Stimulated activated CD8-positive, alpha-beta memory T cell treated with anti-CD3 and anti-CD28 coated beads, Interleukin-15, amount 100 ng/mL, for 4 hours (primary cell): Measurements from ENCODE around the gene ZBTB34.

ENCODE experiments used
- DNase-seq, 2 donors: peaks; one replicate each; pipeline ENCODE4 v3.0.0-alpha.2; 2020; ENCODE audit warnings: low read depth in 2 of 2

The ZBTB34 gene

DNA sequence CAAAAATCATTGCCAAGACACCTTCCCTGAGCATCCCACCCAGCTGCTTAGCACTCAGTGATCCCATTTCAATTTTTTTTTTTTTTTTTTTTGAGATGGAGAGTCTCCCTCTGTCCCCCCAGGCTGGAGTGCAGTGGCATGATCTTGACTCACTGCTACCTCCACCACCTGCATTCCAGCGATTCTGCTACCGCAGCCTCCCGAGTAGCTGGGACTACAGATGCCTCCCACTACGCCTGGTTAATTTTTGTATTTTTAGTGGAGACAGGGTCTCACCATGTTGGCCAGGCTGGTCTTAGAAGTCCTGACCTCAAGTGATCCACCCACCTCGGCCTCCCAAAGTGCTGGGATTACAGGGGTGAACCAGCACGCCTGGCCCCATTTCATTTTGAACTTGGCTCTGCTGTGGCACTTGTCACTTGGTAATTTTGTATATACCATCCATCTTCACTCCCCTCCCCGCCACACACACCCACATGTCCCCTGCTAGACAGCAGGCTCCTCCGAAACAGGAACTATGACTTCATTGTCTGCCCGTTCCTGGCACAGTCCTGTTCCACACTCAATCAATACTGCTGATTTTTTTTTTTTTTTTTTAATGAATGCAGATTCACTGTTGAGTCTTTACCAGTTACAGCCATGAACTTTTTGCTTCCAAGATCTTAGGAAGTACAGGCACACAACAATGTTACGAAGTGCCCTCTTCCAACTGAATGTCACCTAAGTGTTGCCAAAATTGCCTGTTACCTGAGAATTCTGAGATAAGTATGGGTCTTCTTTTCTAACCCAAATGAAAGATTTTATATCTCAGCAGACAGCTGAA is 17.3 kb upstream of the ZBTB34 start:
- no peak for DNase-seq

DNA sequence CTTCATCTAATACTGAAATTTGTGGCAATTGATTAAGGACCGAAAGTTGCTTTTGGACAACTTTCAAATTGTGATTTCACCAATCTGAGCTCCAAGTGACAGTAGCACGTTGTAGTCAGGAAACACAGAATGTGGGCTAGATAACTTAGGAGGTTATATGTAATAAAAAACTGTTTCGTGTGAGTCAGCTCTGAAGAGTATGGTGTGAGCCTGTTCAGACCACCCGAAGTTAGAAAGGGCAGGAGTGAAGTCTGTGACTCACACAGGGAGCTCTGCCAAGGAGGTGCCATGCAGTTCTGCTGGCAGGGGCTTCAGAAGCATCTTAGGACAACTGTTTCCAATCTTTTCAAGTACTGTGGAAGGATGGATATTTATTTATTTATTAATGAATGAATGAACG is 16.4 kb upstream of the ZBTB34 start:
- no peak for DNase-seq

GRCh38 chr9:126847051-126847450 is 13.4 kb upstream of the ZBTB34 start:
- no peak for DNase-seq

DNA sequence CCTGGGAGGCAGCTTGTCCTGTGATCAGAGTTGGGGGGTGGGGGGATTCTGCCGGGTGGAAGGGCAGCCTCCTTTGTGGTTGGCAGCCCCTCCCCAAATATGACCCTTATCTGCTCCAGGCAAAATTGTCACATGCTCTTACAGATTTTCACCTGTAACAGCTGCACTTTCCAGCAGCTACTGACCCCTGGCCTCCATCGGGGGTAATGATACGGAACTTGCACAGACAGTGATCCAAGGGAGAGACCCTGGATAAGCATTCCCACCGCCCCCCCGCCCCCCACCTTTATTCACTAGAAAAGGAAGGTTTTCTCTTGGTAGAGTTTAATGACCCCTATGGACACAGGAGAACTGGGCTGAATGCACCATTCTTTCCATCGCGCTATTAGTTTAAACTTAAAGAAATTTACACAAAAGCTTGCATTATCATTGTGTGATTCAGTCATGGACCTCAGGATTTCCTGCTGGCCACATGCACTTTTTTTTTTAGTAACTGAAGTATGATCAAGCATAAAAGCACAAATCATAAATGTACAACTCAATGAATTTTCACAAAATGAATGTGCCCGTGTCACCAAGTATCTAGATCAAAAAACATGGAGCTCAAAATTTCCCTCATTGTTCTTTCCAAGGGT is 10.7 kb upstream of the ZBTB34 start:
- no peak for DNase-seq

DNA sequence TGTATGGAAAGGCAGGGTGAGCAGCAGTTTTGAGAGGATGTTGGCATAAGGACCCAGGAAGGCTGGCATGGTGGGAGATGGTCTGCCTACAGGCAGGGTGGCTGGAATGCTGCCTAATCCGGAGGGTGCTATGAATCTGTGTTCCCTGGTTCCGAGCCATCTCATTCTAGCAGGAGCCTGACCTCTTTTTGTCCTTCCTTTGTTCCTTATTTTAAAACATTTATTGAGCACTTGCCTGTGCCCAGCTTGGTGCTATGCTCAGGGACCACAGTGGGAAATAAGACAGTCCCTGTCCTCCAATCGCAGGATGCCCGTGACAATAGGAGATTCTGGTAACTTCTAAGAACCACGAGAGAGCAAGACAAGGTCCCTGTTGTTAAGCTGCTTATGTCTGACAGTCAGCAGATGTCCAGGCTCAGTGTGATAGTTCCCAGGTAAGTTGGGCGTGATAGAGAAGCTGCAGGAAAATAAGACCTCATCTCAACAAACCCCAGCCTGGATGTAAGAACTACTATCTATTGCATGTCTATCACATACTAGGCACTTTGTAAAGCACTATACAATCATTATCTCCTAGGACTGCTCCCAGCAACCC is 9.1 kb upstream of the ZBTB34 start:
- no peak for DNase-seq

- DNase-seq = no peak
Measured at GRCh38 chr9:126852086-126852688, 8.3 kb upstream of the ZBTB34 start.

- no peak for DNase-seq
Measured at GRCh38 chr9:126853667-126854066, 6.8 kb upstream of the ZBTB34 start.

- no peak for DNase-seq
Measured at GRCh38 chr9:126854734-126855133, 5.7 kb upstream of the ZBTB34 start.

DNA sequence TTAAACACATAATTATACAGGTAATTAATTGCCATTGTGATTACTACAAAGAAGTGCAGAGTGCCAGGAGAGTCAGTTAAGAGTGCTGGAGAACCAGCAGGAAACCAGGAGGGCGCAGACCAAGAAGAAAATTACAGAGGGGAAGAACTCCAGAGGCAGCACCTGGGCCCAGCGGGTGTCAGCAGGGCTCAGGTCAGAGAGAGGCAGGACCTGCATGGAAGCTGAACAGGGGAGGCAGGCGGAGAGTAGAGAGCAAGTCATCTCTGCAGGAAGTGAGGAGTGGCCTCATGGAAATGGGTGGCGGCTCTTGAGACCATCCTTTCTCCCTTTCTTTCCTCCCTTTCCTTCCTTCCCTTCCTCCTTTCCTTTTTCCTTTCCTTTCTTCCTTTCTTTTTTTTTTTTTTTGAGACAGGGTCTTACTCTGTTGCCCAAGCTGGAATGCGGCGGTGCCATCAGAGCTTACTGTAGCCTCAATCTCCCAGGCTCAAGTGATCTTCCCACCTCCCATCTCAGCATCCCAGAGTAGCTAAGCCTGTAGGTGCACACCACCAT is 4.0 kb upstream of the ZBTB34 start:
- DNase-seq = no peak

- DNase-seq = no peak
Measured at GRCh38 chr9:126857261-126857960, 3.0 kb upstream of the ZBTB34 start.

DNA sequence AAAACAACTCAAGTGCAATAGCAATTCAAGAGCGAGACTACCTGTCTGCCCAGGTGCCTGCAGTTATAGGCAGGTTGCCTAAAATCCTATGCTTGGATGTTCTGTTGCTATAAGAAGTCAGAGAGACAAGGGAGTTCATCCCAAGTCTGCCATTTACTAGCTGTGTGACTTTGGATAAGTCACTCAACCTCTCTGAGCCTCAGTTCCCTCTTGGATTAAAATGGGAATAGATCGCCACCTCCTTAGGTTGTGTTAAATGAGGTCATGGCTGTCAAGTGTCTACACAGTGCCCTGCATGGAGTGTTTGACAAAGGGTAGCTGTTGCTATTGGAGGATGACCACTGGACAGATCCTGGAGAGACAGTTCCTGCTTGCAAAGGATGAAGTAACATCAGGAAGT is 1.3 kb upstream of the ZBTB34 start:
- no peak for DNase-seq

- DNase-seq = no peak
Measured at GRCh38 chr9:126860757-126861466, 473 bp downstream of the ZBTB34 start.

GRCh38 chr9:126861707-126862103 is 1.3 kb downstream of the ZBTB34 start:
- no peak for DNase-seq

DNA sequence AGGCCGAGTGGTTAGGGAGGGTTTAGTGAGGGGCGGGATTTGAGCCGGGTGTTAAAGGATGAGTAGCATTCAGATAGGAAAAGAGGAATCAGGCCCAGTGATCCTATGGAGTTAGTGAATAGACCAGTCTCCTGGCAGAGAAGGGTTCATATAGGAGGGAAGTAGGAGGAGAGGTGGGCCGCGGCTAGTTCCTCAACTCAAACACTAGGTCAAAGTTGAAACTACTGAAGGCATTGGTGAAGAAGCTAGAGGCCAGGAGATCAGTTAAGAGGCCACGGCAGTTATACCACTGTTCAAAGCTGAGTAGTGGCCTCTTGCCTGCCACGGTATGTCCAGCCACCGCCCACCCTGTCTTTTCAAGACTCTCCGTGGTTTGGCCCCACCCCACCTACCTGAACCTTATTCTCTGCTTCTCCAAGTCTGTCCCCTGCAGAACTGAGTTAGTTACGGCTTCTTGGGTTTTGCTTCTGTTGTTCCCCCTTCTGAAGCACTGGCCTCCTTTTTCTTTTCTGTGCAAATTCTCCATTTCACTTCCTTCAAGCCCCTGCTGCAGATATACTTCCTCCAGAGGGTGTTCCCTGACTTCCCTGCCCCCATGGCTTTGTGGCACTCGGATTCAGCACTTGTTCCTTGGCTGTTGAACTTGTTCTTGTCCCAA is 1.8 kb downstream of the ZBTB34 start:
- DNase-seq = no peak

DNA sequence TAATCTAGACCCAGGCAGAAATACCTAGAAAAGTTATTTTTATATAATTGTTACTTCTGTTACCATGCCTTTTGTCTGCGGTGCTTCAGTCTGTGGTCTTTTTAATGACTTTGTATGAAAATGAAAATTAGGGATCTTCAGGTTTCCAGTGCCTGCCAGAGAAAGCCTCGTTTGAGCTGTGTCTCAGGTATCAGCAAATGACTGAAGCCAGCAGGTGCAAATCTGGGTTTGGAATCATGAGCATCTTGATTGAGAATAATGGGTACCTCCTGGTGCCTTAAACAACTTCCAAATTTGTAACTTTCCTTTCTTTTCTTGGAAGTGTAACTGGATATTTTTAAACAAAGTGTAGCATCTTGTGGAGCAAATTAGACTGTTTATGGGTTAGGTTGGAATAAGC is 4.3 kb downstream of the ZBTB34 start:
- DNase-seq = no peak

DNA sequence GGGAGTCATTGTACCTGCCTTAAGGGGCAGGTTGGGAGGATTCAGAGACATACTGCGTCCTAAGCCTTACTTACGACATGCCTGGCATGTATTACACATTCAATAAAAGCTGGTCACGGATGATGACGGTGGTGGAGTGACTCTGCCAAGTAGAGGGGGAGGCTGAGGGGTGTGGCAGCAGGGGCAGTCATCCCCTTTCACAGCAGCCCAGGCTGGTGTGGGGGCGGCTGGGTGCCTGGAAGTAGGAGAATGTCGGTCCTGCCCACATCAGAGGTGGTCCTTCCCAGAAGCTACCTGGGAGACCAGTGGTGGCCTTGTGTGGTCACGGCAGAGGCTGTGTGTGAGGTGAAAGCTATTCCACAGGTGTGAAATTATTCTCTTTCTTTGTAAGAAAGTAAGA is 8.9 kb downstream of the ZBTB34 start:
- no peak for DNase-seq

GRCh38 chr9:126872516-126872915 is 12.1 kb downstream of the ZBTB34 start:
- no peak for DNase-seq

DNA sequence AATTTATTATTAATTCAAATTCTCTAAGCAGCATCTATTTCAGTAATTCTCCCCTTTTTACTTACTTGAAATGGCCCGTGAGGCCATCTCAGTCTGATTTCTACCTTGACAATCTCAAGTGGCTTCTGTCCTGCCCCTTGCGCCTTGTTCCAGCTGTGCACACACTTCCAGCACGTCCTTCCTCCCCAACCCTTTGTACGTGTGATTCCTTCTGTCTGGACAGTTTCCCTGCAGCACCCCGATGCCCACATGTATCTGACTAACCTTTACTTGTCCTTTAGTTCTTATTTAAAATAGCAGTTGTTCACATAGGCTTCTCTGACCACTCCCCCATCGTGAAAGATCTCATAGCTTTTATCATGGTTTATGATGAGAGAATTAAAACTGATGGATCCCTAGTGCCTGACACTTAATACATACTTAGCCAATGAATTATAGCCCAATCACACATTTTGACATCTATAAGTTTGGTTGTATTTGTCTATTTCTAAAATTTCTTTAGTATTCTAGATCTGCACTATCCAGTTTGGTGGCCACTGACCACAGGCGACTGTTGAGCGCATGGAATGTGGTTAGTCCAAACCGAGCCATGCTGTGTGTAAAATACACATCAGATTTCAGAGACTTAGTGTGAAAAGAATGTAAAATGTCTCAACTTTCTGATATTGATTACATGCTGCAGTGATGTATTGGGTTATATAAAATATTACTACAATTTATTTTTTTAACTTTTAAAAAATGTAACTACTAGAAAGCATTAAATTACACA is 14.3 kb downstream of the ZBTB34 start:
- DNase-seq = no peak

GRCh38 chr9:126875756-126876510 is 15.5 kb downstream of the ZBTB34 start:
- DNase-seq = no peak
